Lower leg skin (tissue), 3 donors: Measurements from ENCODE around the gene MYO1B.

ENCODE experiments used
- CTCF ChIP-seq, 3 donors: fragments of 450-650 bp; IDR thresholded peaks; one replicate each; pipeline ENCODE4 v1.5.1; 2016; ENCODE audit warnings: antibody characterized with exemption in 3 of 3, mild to moderate bottlenecking in 3 of 3, moderate library complexity in 2 of 3
- POLR2A ChIP-seq, 2 donors: fragments of 450-650 bp; IDR thresholded peaks; one replicate each; pipeline ENCODE4 v1.6.1; 2016 to 2017; ENCODE audit warnings: antibody characterized with exemption in 2 of 2, mild to moderate bottlenecking in 1 of 2, moderate library complexity in 1 of 2

- no peak for TF ChIP-seq CTCF (IDR thresholded peaks at IDR 0.05)
- no peak for TF ChIP-seq POLR2A (IDR thresholded peaks at IDR 0.05)
These were observed 15.0 kb upstream of the MYO1B start for GRCh38 chr2:191230174-191230573.
